8988T (cell line): ENCODE data around the gene ITIH5.
"Not testable (repeated sequence)": the region's sequence is repeated elsewhere in the genome, so short reads cannot be mapped to it uniquely, and the experiment has no call there.

Source experiments
- DNase-seq: peaks from one replicate; pipeline ENCODE4 v3.0.0; 2011

The ITIH5 gene

GRCh38 chr10:7687228-7687907, 20.6 kb upstream of the ITIH5 start:
- DNase-seq = peak; percentile 39

GRCh38 chr10:7686351-7687171, 19.8 kb upstream of the ITIH5 start:
- no peak for DNase-seq

- not testable (repeated sequence) for DNase-seq
Measured at GRCh38 chr10:7680078-7680477, 13.3 kb upstream of the ITIH5 start.

GRCh38 chr10:7679256-7679655, 12.5 kb upstream of the ITIH5 start:
- DNase-seq = no peak

GRCh38 chr10:7672341-7673134, 5.8 kb upstream of the ITIH5 start:
- no peak for DNase-seq

GRCh38 chr10:7670157-7670556, 3.4 kb upstream of the ITIH5 start:
- no peak for DNase-seq

GRCh38 chr10:7667262-7668141, 736 bp upstream of the ITIH5 start:
- DNase-seq = no peak

- DNase-seq = no peak
Measured at GRCh38 chr10:7665767-7666166, 999 bp downstream of the ITIH5 start.

GRCh38 chr10:7664707-7665106, 2.1 kb downstream of the ITIH5 start:
- no peak for DNase-seq

GRCh38 chr10:7662522-7662921, 4.2 kb downstream of the ITIH5 start:
- no peak for DNase-seq

GRCh38 chr10:7659560-7659959, 7.2 kb downstream of the ITIH5 start:
- no peak for DNase-seq

- DNase-seq = no peak
Measured at GRCh38 chr10:7657552-7657951, 9.2 kb downstream of the ITIH5 start.

- not testable (repeated sequence) for DNase-seq
Measured at GRCh38 chr10:7657079-7657478, 9.7 kb downstream of the ITIH5 start.

GRCh38 chr10:7651853-7652470, 14.8 kb downstream of the ITIH5 start:
- DNase-seq = no peak

- DNase-seq = no peak
Measured at GRCh38 chr10:7649673-7650300, 17.0 kb downstream of the ITIH5 start.

GRCh38 chr10:7647062-7647664, 19.6 kb downstream of the ITIH5 start:
- DNase-seq = no peak

- no peak for DNase-seq
Measured at GRCh38 chr10:7642491-7643011, 24.2 kb downstream of the ITIH5 start.

- DNase-seq = no peak
Measured at GRCh38 chr10:7635408-7636125, 31.2 kb downstream of the ITIH5 start.

- no peak for DNase-seq
Measured at GRCh38 chr10:7634142-7634894, 32.4 kb downstream of the ITIH5 start.
